BJ (cell line): ENCODE data around the gene BANP. TPM values are rescaled to one million over a fixed set of nuclear protein-coding genes. Genes with fewer than 3 reads are reported as not detected.
"Not testable (repeated sequence)": the region's sequence is repeated elsewhere in the genome, so short reads cannot be mapped to it uniquely, and the experiment has no call there.

Experiments used
- CTCF ChIA-PET: fragments of 350-600 bp; formaldehyde crosslinking; extraction: SDS; loops from one replicate; lab custom pipeline; 2021; ENCODE audit warnings: antibody characterized with exemption, inconsistent platforms; lab: Yijun Ruan, JAX
- POLR2A ChIA-PET: fragments of 300-600 bp; sonication (Branson Sonifier 250); formaldehyde crosslinking; extraction: SDS; loops from one replicate; lab custom pipeline; 2021; ENCODE audit warnings: antibody characterized with exemption; lab: Charles Lee
- DNase-seq: peaks from one replicate; pipeline ENCODE4 v3.0.0-alpha.2; 2011; ENCODE audit warnings: low read depth
- H3K27me3 ChIP-seq: 2 replicates; pipeline ENCODE4 v1.6.0; 2011; ENCODE audit warnings: low read length; ENCODE audit not compliant: control insufficient read depth, insufficient read depth
- H3K36me3 ChIP-seq: 2 replicates; pipeline ENCODE4 v1.5.1; 2011; ENCODE audit warnings: low read length; ENCODE audit not compliant: control insufficient read depth, insufficient read depth
- H3K4me3 ChIP-seq: 2 replicates; pipeline ENCODE4 v1.5.1; 2011; ENCODE audit warnings: low read depth, mild to moderate bottlenecking, control low read depth, low read length
- polyA plus RNA-seq: library from polyadenylated mRNA; depleted of rRNA; stranded (reverse); fragments of >200 nt; gene quantifications from 2 replicates; pipeline ENCODE4 v1.2.3, GENCODE V29; 2011
- TF ChIP-seq, protein P1 (sequence below): IDR thresholded peaks from 2 replicates; pipeline ENCODE4 v1.5.1; 2011; ENCODE audit warnings: low read depth, mild to moderate bottlenecking, control low read depth, inconsistent platforms, low read length, moderate library complexity; ENCODE audit not compliant: insufficient read depth

BANP gene
- polyA plus RNA-seq, 1 experiment = 16.5 TPM

- H3K4me3 ChIP-seq = no peak overlapping the region
- POLR2A ChIA-PET = no interaction called here
- H3K27me3 ChIP-seq = no peaks in the 10 kb centered on the region
- CTCF ChIA-PET = interaction anchor here (1.6 kb wide), 1 partner anchor 11 kb away, joined by 3 read pairs; no protein-coding TSS in a partner anchor
- H3K36me3 ChIP-seq = peaks cover 16% of the 10 kb centered on the region
- TF ChIP-seq, protein P1, sequence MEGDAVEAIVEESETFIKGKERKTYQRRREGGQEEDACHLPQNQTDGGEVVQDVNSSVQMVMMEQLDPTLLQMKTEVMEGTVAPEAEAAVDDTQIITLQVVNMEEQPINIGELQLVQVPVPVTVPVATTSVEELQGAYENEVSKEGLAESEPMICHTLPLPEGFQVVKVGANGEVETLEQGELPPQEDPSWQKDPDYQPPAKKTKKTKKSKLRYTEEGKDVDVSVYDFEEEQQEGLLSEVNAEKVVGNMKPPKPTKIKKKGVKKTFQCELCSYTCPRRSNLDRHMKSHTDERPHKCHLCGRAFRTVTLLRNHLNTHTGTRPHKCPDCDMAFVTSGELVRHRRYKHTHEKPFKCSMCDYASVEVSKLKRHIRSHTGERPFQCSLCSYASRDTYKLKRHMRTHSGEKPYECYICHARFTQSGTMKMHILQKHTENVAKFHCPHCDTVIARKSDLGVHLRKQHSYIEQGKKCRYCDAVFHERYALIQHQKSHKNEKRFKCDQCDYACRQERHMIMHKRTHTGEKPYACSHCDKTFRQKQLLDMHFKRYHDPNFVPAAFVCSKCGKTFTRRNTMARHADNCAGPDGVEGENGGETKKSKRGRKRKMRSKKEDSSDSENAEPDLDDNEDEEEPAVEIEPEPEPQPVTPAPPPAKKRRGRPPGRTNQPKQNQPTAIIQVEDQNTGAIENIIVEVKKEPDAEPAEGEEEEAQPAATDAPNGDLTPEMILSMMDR = no peak
- DNase-seq = no peak
These were observed 122.8 kb downstream of the BANP start for GRCh38 chr16:88074041-88074440.

- POLR2A ChIA-PET = no interaction called here
- no peak for DNase-seq
- no peak overlapping the region for H3K4me3 ChIP-seq
- TF ChIP-seq, protein P1 = no peak
- CTCF ChIA-PET = interaction anchor here (1.5 kb wide), 1 partner anchor 13 kb away, joined by 7 read pairs; no protein-coding TSS in a partner anchor
- H3K27me3 ChIP-seq = no peaks in the 10 kb centered on the region
- peaks cover 12% of the 10 kb centered on the region for H3K36me3 ChIP-seq
These were observed 125.1 kb downstream of the BANP start for GRCh38 chr16:88076211-88076931.

DNA sequence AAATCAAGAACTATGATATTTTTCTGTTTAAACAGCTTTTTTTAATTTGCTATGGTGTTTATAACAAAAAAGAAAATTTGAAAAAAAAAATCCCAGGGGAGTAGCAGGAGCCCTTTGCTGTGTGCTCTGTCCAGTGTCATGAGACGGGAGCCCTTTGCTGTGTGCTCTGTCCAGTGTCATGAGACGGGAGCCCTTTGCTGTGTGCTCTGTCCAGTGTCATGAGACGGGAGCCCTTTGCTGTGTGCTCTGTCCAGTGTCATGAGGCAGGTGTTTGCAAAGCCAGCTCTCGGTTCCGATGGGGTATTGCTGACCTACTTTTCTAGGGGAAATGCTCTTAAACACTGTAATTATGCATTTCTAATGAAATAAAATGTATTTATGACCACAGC lies 125.7 kb downstream of the BANP start:
- POLR2A ChIA-PET, CTCF ChIA-PET, H3K27me3 ChIP-seq, DNase-seq, H3K4me3 ChIP-seq, H3K36me3 ChIP-seq: not testable (repeated sequence)

- H3K27me3 ChIP-seq = no peaks in the 10 kb centered on the region
- TF ChIP-seq, protein P1 = no peak
- H3K4me3 ChIP-seq = no peak overlapping the region
- H3K36me3 ChIP-seq = peaks cover 8% of the 10 kb centered on the region
- ChIA-PET POLR2A (no interaction called here), CTCF (no interaction called here)
- DNase-seq = no peak
These were observed 126.3 kb downstream of the BANP start for GRCh38 chr16:88077328-88078108.

GRCh38 chr16:88078111-88078775 lies 127.0 kb downstream of the BANP start:
- no peak for DNase-seq
- ChIA-PET CTCF (no interaction called here), POLR2A (no interaction called here)

More at GRCh38 chr16:88078111-88078775, 127.0 kb downstream of the BANP start:
- TF ChIP-seq, protein P1 = no peak
- H3K27me3 ChIP-seq = no peaks in the 10 kb centered on the region
- H3K4me3 ChIP-seq = no peak overlapping the region
- peaks cover 6% of the 10 kb centered on the region for H3K36me3 ChIP-seq
